ENCODE measurements around the gene TGFB1I1. TPM values are rescaled to one million over a fixed set of nuclear protein-coding genes. Genes with fewer than 3 reads are reported as not detected.
"Not testable (repeated sequence)": the region's sequence is repeated elsewhere in the genome, so short reads cannot be mapped to it uniquely, and the experiment has no call there.

The TGFB1I1 gene
- total RNA-seq, 1 experiment from 2014 or later, result 3.1 TPM

- H3K36me3 ChIP-seq (replicated peaks; ENCODE audit: control insufficient read depth, insufficient read depth, low read length); H3K4me3 ChIP-seq (ENCODE audit: insufficient read depth, low read depth, low read length); H3K27me3 ChIP-seq (ENCODE audit: control insufficient read depth, insufficient read depth, low read length); DNase-seq: not testable (repeated sequence)
Observed at GRCh38 chr16:31439023-31439422, 32.9 kb upstream of the TGFB1I1 start.

DNA sequence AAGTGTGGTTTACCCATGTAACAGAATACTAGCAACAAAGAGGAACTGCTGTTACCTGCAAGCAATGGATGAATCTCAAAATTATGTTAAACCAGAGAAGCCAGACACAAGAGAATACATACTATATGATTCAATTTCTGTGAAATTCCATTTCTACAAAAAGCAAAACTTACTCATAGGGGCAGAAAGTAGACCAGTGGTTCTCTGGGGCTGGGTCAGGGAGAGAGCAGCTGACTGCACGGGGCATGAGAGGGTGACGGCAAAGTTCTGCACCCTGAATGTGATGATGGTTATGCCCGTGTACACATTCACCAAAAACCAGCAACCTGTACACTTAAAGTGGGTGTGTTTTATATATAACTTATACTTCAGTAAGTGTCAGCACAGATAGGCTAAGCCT lies 32.4 kb upstream of the TGFB1I1 start:
- no peak overlapping the region for H3K4me3 ChIP-seq (ENCODE audit: insufficient read depth, low read depth, low read length)
- no peak for DNase-seq

DNA sequence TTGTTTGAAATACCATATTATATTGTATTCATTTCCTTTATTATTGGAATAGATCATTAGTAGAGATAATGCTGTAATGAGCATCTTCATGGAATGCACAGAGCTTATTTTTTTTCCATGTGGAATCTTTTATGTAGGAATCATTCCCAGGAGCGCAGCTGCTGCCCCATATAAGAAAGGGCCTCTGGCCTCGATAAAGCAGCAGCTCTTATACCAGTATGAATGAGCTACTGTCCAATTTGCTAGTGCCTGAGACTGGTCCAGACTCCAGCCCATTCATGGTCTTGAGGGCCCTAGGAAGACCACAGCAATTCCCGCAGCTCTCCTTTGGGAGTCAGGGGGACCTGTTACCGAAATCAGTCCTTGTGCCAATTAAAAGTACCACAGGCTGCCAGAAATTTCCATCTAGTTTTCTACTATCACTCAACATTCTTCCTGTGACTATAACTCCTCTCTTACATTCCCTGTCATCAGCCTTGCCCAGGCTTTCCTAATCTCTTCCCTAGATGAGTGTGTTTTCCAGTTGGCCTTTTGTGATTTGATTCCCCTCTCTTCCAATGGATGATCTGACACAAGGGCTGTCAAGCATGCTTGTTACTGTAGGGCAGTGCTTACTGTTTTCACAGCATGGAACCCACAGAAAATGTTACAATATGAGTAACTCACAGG lies 31.3 kb upstream of the TGFB1I1 start:
- Histone ChIP-seq H3K36me3 (replicated peaks; ENCODE audit: control insufficient read depth, insufficient read depth, low read length) (no peaks in the 10 kb centered on the region), H3K4me3 (ENCODE audit: insufficient read depth, low read depth, low read length) (no peak overlapping the region), H3K27me3 (ENCODE audit: control insufficient read depth, insufficient read depth, low read length) (no peaks in the 10 kb centered on the region)
- no peak for DNase-seq

More for the DNA sequence above, 32.4 kb upstream of the TGFB1I1 start:
- Histone ChIP-seq H3K27me3 (ENCODE audit: control insufficient read depth, insufficient read depth, low read length) (no peaks in the 10 kb centered on the region), H3K36me3 (replicated peaks; ENCODE audit: control insufficient read depth, insufficient read depth, low read length) (no peaks in the 10 kb centered on the region)

- no peak for DNase-seq
- H3K27me3 ChIP-seq (ENCODE audit: control insufficient read depth, insufficient read depth, low read length), result no peaks in the 10 kb centered on the region
- no peak overlapping the region; the same call in 1 of the 2 replicates for H3K4me3 ChIP-seq (ENCODE audit: insufficient read depth, low read depth, low read length)
Observed at GRCh38 chr16:31441956-31442355, 30.0 kb upstream of the TGFB1I1 start.

GRCh38 chr16:31445931-31446330 lies 26.0 kb upstream of the TGFB1I1 start:
- not testable (repeated sequence) for H3K36me3 ChIP-seq (replicated peaks; ENCODE audit: control insufficient read depth, insufficient read depth, low read length); H3K4me3 ChIP-seq (ENCODE audit: insufficient read depth, low read depth, low read length); H3K27me3 ChIP-seq (ENCODE audit: control insufficient read depth, insufficient read depth, low read length); DNase-seq

More at GRCh38 chr16:31441956-31442355, 30.0 kb upstream of the TGFB1I1 start:
- H3K36me3 ChIP-seq (replicated peaks; ENCODE audit: control insufficient read depth, insufficient read depth, low read length), result no peaks in the 10 kb centered on the region

GRCh38 chr16:31451201-31451600 lies 20.8 kb upstream of the TGFB1I1 start:
- H3K36me3 ChIP-seq (replicated peaks; ENCODE audit: control insufficient read depth, insufficient read depth, low read length), result no peaks in the 10 kb centered on the region
- H3K4me3 ChIP-seq (ENCODE audit: insufficient read depth, low read depth, low read length), result no peak overlapping the region
- H3K27me3 ChIP-seq (ENCODE audit: control insufficient read depth, insufficient read depth, low read length), result no peaks in the 10 kb centered on the region
- no peak for DNase-seq

DNA sequence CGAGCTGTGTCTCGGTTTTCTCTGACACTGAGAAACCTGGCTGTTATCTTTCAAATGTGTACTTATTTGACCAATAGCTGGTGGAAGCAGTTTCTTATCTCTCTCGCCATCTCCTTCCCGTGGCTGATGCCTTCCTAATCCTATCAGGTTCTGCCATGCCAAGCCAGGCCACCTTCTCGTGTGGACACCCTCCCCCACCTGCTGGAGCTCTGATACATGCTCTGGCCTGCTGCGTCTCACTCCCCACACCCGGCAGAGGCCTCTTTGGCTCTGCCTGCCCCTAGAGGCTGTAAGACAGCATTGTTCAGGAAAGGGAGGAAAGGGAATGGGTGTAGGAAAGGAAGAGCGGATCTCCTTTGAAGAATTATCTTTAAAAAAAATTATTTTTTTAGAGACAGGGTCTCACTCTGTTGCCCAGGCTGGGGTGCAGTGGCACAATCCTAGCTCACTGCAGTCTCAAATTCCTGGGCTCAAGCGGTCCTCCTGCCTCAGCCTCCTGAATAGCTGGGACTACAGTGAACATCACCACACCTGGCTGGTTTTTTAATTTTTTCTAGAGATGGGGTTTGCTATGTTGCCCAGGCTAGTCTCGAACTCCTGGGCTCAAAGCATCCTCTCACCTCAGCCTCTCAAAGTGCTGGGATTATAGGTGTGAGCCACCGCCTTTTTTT lies 20.1 kb upstream of the TGFB1I1 start:
- DNase-seq, result peak; percentile 68
- no peaks in the 10 kb centered on the region for H3K36me3 ChIP-seq (replicated peaks; ENCODE audit: control insufficient read depth, insufficient read depth, low read length)
- no peak overlapping the region for H3K4me3 ChIP-seq (ENCODE audit: insufficient read depth, low read depth, low read length)
- H3K27me3 ChIP-seq (ENCODE audit: control insufficient read depth, insufficient read depth, low read length), result no peaks in the 10 kb centered on the region

DNA sequence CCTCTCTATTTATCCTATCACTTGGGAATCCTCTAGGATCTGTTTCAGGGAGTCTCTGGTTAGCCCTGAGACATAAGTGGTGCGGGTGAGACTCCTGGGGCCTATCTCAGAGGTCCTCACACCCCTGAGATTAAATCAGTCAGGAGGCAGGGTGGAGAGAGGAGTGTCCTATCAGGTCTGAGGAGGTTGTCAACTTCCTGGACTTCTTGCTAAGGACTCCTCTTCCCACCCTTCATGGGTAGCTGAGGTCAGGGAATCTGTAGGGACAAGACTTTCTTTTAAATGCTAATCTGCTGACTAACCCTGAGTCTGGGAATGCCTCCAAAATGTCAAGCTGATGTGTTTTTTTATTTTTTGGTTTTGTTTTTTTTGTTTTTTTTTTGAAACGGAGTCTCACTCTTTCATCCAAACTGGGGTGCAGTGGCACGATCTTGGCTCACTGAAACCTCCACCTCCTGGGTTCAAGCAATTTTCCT lies 19.3 kb upstream of the TGFB1I1 start:
- no peaks in the 10 kb centered on the region for H3K27me3 ChIP-seq (ENCODE audit: control insufficient read depth, insufficient read depth, low read length)
- no peaks in the 10 kb centered on the region for H3K36me3 ChIP-seq (replicated peaks; ENCODE audit: control insufficient read depth, insufficient read depth, low read length)
- no peak overlapping the region for H3K4me3 ChIP-seq (ENCODE audit: insufficient read depth, low read depth, low read length)
- no peak for DNase-seq

GRCh38 chr16:31453255-31454204 lies 18.4 kb upstream of the TGFB1I1 start:
- no peaks in the 10 kb centered on the region for H3K27me3 ChIP-seq (ENCODE audit: control insufficient read depth, insufficient read depth, low read length)
- no peak for DNase-seq
- H3K36me3 ChIP-seq (replicated peaks; ENCODE audit: control insufficient read depth, insufficient read depth, low read length), result no peaks in the 10 kb centered on the region
- H3K4me3 ChIP-seq (ENCODE audit: insufficient read depth, low read depth, low read length), result no peak overlapping the region

DNA sequence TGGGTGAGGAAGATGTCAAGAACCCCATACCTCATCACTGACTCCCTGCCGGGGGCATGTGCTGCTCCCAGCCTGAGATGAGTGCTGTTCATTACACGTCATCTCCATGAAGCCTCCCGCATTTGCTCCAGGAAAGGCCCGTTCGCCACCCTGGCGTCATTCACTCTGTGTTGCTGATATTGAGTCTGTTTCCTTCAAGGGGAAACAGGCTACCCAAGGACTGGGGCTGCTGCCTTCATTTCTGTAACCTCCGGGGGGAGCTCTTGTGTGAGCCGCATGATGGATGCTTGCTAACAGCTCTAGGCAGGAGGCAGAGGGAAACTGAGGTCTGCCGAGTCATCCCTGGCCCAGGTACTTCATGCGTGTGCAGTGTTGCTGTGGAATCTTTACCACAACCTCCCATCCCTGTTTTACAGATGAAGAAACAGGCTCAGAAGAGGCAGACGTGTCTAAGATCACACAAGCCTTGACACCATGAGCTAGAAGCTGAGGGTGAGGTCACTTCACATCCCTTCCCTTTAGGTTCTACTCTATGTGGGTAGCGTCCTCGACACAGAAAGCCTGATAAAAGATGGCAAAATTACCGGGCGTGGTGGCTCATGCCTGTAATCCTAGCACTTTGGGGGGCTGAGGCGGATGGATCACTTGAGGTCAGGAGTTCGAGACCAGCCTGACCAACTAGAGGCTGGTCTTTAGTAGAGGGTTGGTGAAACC lies 16.2 kb upstream of the TGFB1I1 start:
- no peak for DNase-seq
- Histone ChIP-seq H3K27me3 (ENCODE audit: control insufficient read depth, insufficient read depth, low read length) (no peaks in the 10 kb centered on the region), H3K4me3 (ENCODE audit: insufficient read depth, low read depth, low read length) (no peak overlapping the region), H3K36me3 (replicated peaks; ENCODE audit: control insufficient read depth, insufficient read depth, low read length) (no peaks in the 10 kb centered on the region)

GRCh38 chr16:31456988-31457360 lies 15.0 kb upstream of the TGFB1I1 start:
- DNase-seq, result no peak
- Histone ChIP-seq H3K4me3 (ENCODE audit: insufficient read depth, low read depth, low read length) (no peak overlapping the region), H3K27me3 (ENCODE audit: control insufficient read depth, insufficient read depth, low read length) (no peaks in the 10 kb centered on the region), H3K36me3 (replicated peaks; ENCODE audit: control insufficient read depth, insufficient read depth, low read length) (no peaks in the 10 kb centered on the region)

GRCh38 chr16:31458073-31458843 lies 13.7 kb upstream of the TGFB1I1 start:
- Histone ChIP-seq H3K36me3 (replicated peaks; ENCODE audit: control insufficient read depth, insufficient read depth, low read length) (no peaks in the 10 kb centered on the region), H3K4me3 (ENCODE audit: insufficient read depth, low read depth, low read length) (peak overlapping the region; percentile 83), H3K27me3 (ENCODE audit: control insufficient read depth, insufficient read depth, low read length) (no peaks in the 10 kb centered on the region)
- DNase-seq, result peak; percentile 71

GRCh38 chr16:31458844-31459686 lies 12.9 kb upstream of the TGFB1I1 start, which contains the start of gene ARMC5:
ARMC5 (plus strand) TSS chr16:31459501; CDS start chr16:31459525, 24 bp downstream.
- DNase-seq, result peak; percentile 93
- no peaks in the 10 kb centered on the region for H3K36me3 ChIP-seq (replicated peaks; ENCODE audit: control insufficient read depth, insufficient read depth, low read length)
- H3K4me3 ChIP-seq (ENCODE audit: insufficient read depth, low read depth, low read length), result peak within 1 kb of the TSS; percentile 83
- H3K27me3 ChIP-seq (ENCODE audit: control insufficient read depth, insufficient read depth, low read length), result no peaks in the 10 kb centered on the region

All from H7 (cell line).